BE2C (cell line): ENCODE measurements around the gene PIK3IP1.

Experiments used
- DNase-seq: peaks from one replicate; pipeline ENCODE4 v3.0.0-alpha.2; 2020
- H3K27me3 ChIP-seq: fragments of 250-450 bp; sonication (Bioruptor Pico); 2 replicates; pipeline ENCODE4 v1.5.1; 2020; ENCODE audit warnings: mild to moderate bottlenecking
- H3K36me3 ChIP-seq: fragments of 250-450 bp; sonication (Bioruptor Pico); 2 replicates; pipeline ENCODE4 v1.5.1; 2020; ENCODE audit warnings: mild to moderate bottlenecking
- H3K4me1 ChIP-seq: fragments of 250-450 bp; sonication (Bioruptor Pico); 2 replicates; pipeline ENCODE4 v1.5.1; 2020
- H3K4me3 ChIP-seq: 2 replicates; pipeline ENCODE4 v1.5.1; 2011; ENCODE audit warnings: low read depth, low read length
- H3K9me3 ChIP-seq: fragments of 250-450 bp; sonication (Bioruptor Pico); 2 replicates; pipeline ENCODE4 v1.5.1; 2020
- TF ChIP-seq, protein P1 (sequence below): IDR thresholded peaks from 2 replicates; pipeline ENCODE4 v1.5.1; 2012; ENCODE audit warnings: mild to moderate bottlenecking, low read depth, low read length

The PIK3IP1 gene

DNA sequence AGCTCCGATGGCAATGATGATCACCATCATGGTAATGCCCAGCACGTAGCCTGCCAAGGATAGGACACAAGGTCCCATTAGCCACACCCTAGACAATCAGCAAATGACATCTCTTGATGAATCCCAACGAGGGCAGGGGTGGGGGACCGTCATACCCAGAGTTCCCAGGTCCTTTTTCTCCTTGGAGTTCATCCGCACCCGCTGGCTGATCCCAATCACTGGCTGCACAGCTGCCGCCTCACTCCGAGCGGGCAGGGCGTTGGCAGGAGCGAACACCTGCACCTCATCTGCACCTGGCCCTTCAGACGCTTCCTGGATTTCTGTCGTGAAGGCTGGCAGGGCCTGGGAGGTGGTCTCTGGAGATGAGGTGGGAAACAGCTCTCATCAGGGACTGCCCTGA, 2.9 kb downstream of the PIK3IP1 start:
- Histone ChIP-seq H3K36me3 (no peaks in the 10 kb centered on the region), H3K9me3 (no peaks in the 10 kb centered on the region), H3K4me1 (peaks cover 6% of the 10 kb centered on the region; the same call in 1 of the 2 replicates), H3K4me3 (no peak overlapping the region), H3K27me3 (no peaks in the 10 kb centered on the region)
- TF ChIP-seq, protein P1, sequence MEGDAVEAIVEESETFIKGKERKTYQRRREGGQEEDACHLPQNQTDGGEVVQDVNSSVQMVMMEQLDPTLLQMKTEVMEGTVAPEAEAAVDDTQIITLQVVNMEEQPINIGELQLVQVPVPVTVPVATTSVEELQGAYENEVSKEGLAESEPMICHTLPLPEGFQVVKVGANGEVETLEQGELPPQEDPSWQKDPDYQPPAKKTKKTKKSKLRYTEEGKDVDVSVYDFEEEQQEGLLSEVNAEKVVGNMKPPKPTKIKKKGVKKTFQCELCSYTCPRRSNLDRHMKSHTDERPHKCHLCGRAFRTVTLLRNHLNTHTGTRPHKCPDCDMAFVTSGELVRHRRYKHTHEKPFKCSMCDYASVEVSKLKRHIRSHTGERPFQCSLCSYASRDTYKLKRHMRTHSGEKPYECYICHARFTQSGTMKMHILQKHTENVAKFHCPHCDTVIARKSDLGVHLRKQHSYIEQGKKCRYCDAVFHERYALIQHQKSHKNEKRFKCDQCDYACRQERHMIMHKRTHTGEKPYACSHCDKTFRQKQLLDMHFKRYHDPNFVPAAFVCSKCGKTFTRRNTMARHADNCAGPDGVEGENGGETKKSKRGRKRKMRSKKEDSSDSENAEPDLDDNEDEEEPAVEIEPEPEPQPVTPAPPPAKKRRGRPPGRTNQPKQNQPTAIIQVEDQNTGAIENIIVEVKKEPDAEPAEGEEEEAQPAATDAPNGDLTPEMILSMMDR: no peak
- DNase-seq: no peak

DNA sequence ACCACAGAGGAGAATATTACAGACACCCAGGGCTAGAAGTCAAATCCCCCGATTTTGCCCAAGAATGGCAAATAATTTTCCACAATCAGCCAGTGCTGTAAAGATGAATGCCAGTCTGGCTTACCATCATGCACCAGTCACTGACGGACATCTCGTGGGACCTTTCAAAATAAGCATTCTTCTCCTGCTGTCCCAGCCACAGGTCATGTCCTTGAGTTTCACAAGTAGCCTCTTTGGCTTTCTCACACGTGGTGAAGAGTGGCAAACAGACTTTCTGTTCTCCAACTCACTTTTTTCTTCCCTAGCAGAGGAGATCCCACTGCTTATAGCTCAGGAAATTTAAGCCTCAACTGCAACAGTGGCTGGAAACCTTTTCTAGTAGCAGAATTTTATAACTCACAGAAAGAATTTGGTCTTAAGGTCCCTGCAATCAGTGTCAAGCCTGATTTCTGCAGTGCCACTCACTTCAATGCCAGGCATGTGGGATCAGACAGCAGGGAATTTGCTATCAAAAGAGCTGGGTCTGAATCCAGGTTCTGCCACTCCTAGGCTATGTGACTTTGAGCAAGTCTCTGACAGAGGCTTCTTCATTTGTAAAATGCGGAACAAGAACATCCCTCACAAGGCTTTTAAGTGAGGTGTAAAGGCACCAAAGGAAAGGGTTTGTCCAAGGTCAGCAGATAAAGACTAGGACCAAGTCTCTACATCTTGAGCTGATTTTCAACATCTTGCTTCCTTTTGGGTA, 3.6 kb downstream of the PIK3IP1 start:
- no peak overlapping the region for H3K4me3 ChIP-seq
- H3K4me1 ChIP-seq: peaks cover 6% of the 10 kb centered on the region; the same call in 1 of the 2 replicates
- no peak for DNase-seq

DNA sequence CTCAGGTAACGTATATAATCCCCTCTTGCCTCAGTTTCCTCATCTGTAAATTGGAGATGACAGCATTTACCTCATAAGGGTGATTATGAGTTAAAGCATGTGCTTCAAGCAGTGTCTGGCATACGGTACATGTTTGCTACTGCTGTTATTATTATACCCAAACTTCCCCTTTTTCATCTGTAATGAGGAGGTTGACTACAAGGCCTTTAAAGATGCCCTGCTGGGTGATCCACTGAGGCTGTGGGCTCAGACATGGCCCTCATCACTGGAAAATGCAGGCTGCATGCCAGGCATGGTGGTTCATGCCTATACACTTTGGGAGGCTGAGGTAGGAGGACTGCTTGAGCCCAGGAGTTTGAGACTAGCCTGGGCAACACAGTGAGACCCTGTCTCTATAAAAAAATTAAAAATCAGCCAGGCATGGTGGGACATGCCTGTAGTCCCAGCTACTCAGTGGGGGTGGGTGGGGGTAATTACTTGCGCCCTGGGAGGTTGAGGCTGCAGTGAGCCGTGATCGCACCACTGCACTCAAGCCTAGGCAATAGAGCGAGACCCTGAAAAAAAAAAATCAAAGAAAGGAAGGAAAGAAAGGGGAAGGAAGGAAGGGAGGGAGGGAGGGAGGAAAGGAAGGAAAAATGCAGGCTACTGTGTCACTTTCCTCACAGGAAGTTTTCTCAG, 4.3 kb downstream of the PIK3IP1 start:
- no peak for DNase-seq
- no peaks in the 10 kb centered on the region for H3K9me3 ChIP-seq
- no peak overlapping the region for H3K4me3 ChIP-seq
- H3K4me1 ChIP-seq: peaks cover 6% of the 10 kb centered on the region; the same call in 1 of the 2 replicates
- no peaks in the 10 kb centered on the region; the same call in 1 of the 2 replicates for H3K36me3 ChIP-seq
- H3K27me3 ChIP-seq: no peaks in the 10 kb centered on the region
- TF ChIP-seq, protein P1: no peak

More for the DNA sequence above, 3.6 kb downstream of the PIK3IP1 start:
- no peaks in the 10 kb centered on the region for H3K36me3 ChIP-seq
- no peaks in the 10 kb centered on the region for H3K27me3 ChIP-seq
- TF ChIP-seq, protein P1: no peak
- H3K9me3 ChIP-seq: no peaks in the 10 kb centered on the region

DNA sequence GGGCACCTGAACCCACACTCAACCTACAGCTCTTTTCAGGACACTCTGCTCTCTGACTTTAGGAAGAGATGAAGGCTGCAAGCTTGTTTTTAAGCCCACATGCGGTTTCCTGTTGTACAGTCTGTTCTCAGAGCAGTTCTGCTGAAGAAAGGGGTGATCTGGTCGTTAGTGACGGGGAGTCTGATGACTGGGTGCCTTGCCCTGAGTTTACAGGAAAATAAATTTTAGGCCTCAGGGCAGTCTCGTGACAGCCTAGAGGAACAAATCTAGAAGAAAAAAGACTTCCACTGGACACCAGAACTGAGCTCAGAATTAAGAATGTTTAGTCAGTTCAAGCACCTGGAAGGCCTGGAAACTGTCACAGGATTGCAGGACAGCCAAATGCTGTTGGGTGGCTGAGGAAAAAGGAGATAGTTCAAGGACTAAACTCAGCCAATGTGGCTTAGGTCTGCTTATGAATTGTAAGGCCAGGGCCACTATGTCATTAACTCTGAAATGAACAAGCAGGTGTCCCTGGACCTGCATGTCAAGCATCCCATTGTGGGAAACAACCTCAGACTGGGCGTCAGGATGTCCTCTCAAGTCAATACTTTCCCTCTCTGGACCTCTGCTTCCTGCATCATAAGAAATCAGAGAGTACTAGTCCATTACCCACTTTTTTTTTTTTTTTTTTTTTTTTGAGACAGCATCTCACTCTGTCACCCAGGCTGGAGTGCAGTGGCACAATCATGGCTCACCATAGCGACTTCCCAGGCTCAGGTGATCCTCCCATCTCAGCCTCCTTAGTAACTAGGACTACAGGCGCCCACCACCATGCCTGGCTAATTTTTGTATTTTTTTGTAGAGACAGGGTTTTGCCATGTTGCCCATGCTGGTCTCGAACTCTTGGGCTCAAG, 5.7 kb downstream of the PIK3IP1 start:
- H3K9me3 ChIP-seq: no peaks in the 10 kb centered on the region
- H3K36me3 ChIP-seq: no peaks in the 10 kb centered on the region; the same call in 1 of the 2 replicates
- peaks cover 6% of the 10 kb centered on the region; the same call in 1 of the 2 replicates for H3K4me1 ChIP-seq
- TF ChIP-seq, protein P1: no peak
- no peak overlapping the region for H3K4me3 ChIP-seq
- H3K27me3 ChIP-seq: no peaks in the 10 kb centered on the region
- DNase-seq: no peak

DNA sequence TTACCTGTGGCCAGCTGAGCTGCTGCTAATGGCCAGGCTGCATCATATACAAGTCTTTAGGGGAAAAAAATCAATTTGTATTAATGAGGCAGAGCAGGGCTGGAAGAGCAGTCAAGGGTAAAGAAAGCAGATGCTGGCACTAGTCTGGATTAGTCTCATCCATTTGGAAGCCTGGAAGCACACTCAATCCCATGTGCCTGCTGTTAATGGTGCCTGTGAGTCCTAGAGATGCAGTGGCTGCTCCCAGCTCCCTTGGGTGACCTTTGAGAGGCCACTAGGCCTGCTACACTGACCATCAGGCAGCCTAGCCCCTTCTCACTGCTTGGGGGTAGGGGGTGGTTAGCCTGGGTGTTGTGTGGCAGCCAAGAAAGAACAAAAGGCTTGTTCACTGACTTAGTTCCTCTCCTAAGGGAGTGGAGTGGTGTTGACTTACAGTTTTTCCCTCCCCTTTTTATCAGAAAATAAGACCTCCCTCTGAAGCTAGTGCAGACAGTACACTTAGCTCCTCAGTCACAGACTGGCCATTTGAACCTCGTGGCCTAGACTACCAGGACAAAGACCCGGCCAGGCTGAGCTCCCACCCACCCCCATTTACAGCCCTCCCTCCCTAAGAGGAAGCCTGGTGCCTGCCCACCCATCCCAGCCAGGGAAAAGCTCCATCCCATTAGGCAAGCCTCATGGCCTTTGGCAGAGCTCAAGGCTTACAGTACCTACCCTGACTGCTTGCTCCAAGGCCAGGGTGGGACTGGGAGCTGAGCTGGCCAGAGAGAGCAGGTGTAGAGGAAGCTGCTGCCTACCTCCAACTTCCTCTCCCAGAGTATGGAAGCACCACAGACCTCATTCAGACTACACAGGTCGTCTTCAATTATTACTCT, 7.8 kb downstream of the PIK3IP1 start:
- H3K9me3 ChIP-seq: no peaks in the 10 kb centered on the region
- no peaks in the 10 kb centered on the region for H3K27me3 ChIP-seq
- no peak overlapping the region for H3K4me3 ChIP-seq
- DNase-seq: no peak
- TF ChIP-seq, protein P1: no peak
- H3K36me3 ChIP-seq: no peaks in the 10 kb centered on the region; the same call in 1 of the 2 replicates
- H3K4me1 ChIP-seq: no peaks in the 10 kb centered on the region
